ENCODE measurements around the gene HIVEP2. TPM values are rescaled to one million over a fixed set of nuclear protein-coding genes. Genes with fewer than 3 reads are reported as not detected.

Gene HIVEP2
- total RNA-seq, 1 experiment from 2014 or later = 14.6 TPM

- DNase-seq (ENCODE audit: low read depth) = no peak
Observed at GRCh38 chr6:142706210-142706609, 238.8 kb downstream of the HIVEP2 start.

GRCh38 chr6:142705054-142705453 is 239.9 kb downstream of the HIVEP2 start:
- DNase-seq (ENCODE audit: low read depth) = no peak

- no peak for DNase-seq (ENCODE audit: low read depth)
Observed at GRCh38 chr6:142702501-142703460, 242.2 kb downstream of the HIVEP2 start.

Other genes with a start within 250 kb of the HIVEP2 start
- gene AIG1, start 115.7 kb upstream of the HIVEP2 start, total RNA-seq (2014; rRNA removed; shearing (Covaris generic)) = 175 and 176 TPM in 2 replicates

Data from M059J (cell line).